GM12872 (cell line): ENCODE measurements around the gene ADCY5.

Experiments used
- CTCF ChIP-seq: IDR thresholded peaks from 3 replicates; pipeline ENCODE4 v1.5.1; 2011; ENCODE audit warnings: low read depth, mild to moderate bottlenecking, low read length, moderate library complexity; ENCODE audit not compliant: insufficient read depth

ADCY5 gene

GRCh38 chr3:123388042-123388441 is 60.8 kb downstream of the ADCY5 start:
- TF ChIP-seq CTCF: no peak

GRCh38 chr3:123387532-123387931 is 61.4 kb downstream of the ADCY5 start:
- no peak for TF ChIP-seq CTCF

GRCh38 chr3:123386477-123387040 is 62.3 kb downstream of the ADCY5 start:
- no peak for TF ChIP-seq CTCF

DNA sequence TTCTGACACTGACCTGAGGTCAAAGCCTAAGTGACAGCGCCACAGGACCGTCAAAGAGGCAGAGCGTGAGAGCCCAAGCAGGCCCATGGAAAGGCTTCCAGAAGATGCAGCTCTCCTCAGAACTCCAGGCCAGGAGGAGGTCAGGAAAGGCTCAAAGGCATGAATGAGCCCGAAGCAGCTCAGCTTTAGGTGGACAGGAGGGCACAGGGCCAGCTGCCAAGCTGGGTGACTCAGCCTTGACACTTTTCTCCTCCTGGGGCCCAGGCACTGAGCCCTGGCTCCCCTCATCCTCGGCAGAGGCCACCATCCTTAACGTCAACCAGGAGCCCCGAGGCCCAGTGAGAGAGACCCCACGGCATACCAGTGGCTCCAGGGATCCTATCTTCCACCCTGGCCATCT is 62.9 kb downstream of the ADCY5 start:
- TF ChIP-seq CTCF: no peak

DNA sequence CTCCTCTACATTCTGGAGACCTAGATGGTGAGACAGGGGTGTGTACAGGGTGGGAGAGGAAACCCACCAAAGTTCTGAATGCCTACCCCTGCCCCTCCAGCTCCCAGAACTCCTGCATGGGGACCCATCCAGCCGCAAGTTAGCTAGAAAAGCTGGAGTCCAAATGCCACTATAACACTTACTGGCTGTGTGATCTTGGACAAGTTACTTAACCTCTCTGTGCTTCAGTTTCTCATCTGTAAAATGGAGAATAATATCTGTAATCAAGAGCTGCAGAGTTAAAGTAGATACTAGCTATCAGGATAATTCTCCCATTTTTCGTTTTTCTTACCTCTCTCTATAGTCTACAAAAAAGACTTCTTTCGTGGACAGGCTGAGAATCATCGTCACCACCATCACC is 63.4 kb downstream of the ADCY5 start:
- no peak for TF ChIP-seq CTCF

DNA sequence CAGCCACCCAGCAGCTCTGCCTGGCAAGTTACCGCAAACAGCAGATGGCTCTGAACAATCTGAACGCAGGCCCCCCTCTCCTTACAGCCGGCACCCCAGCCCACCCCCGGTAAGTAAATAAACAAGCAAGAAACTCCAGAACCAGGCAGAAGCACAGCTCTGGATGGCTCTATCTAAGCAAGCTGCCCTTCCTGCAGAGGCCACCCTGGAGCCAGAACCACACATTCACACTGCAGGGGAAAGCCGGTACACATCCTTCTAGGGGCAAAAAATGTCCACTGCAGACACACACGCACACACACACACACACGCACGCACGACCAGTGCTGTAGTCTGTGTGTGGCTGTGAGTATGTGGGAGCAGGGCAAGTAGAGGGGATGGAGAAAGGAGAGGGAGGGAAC is 63.9 kb downstream of the ADCY5 start:
- TF ChIP-seq CTCF: no peak

DNA sequence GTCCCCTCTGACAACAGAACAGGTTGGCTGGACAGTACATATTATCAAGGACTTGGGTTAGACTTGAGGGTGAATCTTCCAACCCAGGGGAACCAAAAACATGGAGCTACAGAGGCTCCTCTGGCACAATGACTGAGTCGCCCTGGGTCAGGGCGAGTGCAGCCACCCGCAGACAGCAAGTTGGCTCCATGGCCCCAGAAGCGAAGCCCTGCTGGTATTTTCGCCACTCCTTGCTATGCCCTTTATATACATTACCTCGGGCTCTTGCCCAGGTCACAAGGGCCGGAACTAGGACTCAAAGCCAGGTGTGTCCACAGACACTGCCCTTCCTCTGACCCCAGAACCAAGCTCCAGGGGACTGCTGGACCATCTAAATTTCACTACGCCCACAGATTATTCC is 64.6 kb downstream of the ADCY5 start:
- no peak for TF ChIP-seq CTCF
